Bronchial epithelial cell (primary cell): ENCODE measurements around the gene ATL3. TPM values are rescaled to one million over a fixed set of nuclear protein-coding genes. Genes with fewer than 3 reads are reported as not detected.

ENCODE experiments used
- DNase-seq: peaks from one replicate; pipeline ENCODE4 v3.0.0-alpha.2; 2010; ENCODE audit warnings: low read depth
- FAIRE-seq: peaks from 2 replicates; lab custom pipeline; 2011; peaks lifted over from hg19 to GRCh38; lab: Jason Lieb, UNC
- H3K27me3 ChIP-seq: 2 replicates; pipeline ENCODE4 v1.5.1; 2011; ENCODE audit warnings: low read length; ENCODE audit not compliant: control insufficient read depth, insufficient read depth
- H3K36me3 ChIP-seq: 2 replicates; pipeline ENCODE4 v1.5.1; 2011; ENCODE audit warnings: low read length; ENCODE audit not compliant: control insufficient read depth, insufficient read depth
- H3K4me3 ChIP-seq: 2 replicates; pipeline ENCODE4 v1.5.1; 2011; ENCODE audit warnings: mild to moderate bottlenecking, low read depth, low read length, control low read depth
- CTCF ChIP-seq: IDR thresholded peaks from 2 replicates; pipeline ENCODE4 v1.5.1; 2011; ENCODE audit warnings: mild to moderate bottlenecking, moderate library complexity, low read length, control low read depth, inconsistent platforms; ENCODE audit not compliant: insufficient read depth, severe bottlenecking
- total RNA-seq: library from RNA; depleted of rRNA; stranded (reverse); fragments of >200 nt; gene quantifications from 2 replicates; pipeline ENCODE4 v1.2.1, GENCODE V29; 2014

The ATL3 gene
- total RNA-seq, 1 donor from 2014 or later, result 63.7 TPM

GRCh38 chr11:63672156-63672463 lies 934 bp upstream of the ATL3 start:
- H3K27me3 ChIP-seq, result no peaks in the 10 kb centered on the region
- no peak for TF ChIP-seq CTCF
- H3K36me3 ChIP-seq, result no peaks in the 10 kb centered on the region
- DNase-seq (no peak), FAIRE-seq (no peak)
- H3K4me3 ChIP-seq, result no peak overlapping the region

GRCh38 chr11:63670433-63671321 lies 499 bp downstream of the ATL3 start:
- Histone ChIP-seq H3K4me3 (peak overlapping the region; percentile 69), H3K27me3 (no peaks in the 10 kb centered on the region), H3K36me3 (no peaks in the 10 kb centered on the region)
- DNase-seq (peak; percentile 42), FAIRE-seq (no peak)
- peak; percentile 59 for TF ChIP-seq CTCF

GRCh38 chr11:63670096-63670432 lies 1.1 kb downstream of the ATL3 start:
- Histone ChIP-seq H3K4me3 (peak overlapping the region; percentile 69), H3K27me3 (no peaks in the 10 kb centered on the region), H3K36me3 (no peaks in the 10 kb centered on the region)
- TF ChIP-seq CTCF, result no peak
- FAIRE-seq, result no peak
- peak; percentile 10 for DNase-seq

DNA sequence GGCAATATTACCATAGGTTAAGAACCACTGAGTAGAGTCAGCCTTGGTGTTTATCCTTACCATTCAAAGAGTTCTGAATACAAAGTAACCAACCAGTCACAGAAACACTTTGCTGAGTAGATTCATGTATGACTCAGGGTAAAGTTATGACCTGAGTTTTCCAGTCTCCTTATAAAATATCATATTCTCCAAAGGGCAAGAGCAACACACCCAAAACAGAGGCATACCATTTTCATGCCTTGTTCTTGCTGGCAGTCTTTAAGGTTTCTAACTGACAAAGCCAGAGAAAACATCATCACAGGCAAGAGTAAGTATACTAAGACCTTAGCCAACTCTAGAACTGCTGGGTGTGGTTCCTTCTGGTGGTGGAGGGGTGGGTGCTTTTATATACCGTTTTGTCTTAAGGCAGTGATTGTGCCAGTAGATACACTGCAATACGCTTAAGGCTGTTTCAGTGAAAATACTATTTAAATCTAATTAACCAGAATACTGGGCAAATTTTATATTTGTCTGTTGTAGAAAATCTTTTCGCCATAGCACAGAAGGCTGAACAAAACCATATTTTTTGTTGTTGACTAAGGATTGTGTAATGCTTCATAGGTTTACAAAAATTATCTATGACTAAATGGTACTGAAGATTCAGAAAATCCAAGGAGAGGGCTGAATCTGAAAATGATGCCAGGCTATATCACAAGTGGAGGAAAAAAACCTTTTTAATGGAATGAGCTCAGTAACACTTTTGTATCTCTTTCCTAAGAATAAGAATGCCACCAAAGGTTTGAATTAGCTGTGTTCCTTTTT lies 3.0 kb downstream of the ATL3 start:
- no peak for FAIRE-seq
- Histone ChIP-seq H3K27me3 (no peaks in the 10 kb centered on the region), H3K36me3 (no peaks in the 10 kb centered on the region), H3K4me3 (no peak overlapping the region)
- peak; percentile 96 for DNase-seq
- TF ChIP-seq CTCF, result no peak

GRCh38 chr11:63666874-63667273 lies 4.3 kb downstream of the ATL3 start:
- FAIRE-seq (no peak), DNase-seq (peak; percentile 59)

More at GRCh38 chr11:63666874-63667273, 4.3 kb downstream of the ATL3 start:
- Histone ChIP-seq H3K4me3 (no peak overlapping the region), H3K36me3 (no peaks in the 10 kb centered on the region), H3K27me3 (no peaks in the 10 kb centered on the region)
- no peak for TF ChIP-seq CTCF
